SKM-1 (cell line): ENCODE measurements around the gene FBXL7.

Experiments used
- DNase-seq: peaks from one replicate; lab custom pipeline; 2025; ENCODE audit not compliant: unreplicated experiment; lab: John Stamatoyannopoulos, UW

FBXL7 gene

DNA sequence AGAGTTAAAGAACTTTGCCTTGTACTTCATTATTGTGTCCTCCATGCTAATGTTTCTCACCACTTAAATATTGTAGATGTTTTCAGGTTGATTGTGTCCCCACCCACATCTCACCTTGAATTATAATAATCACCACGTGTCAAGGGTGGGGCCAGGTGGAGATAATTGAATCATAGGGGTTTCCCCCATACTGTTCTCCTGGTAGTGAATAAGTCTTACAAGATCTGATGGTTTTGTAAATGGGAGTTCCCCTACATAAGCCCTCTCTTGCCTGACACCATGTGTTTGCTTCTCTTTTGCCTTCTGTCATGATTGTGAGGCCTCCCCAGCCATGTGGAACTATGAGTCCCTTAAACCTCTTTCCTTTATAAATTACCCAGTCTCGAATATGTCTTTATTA lies 248.3 kb downstream of the FBXL7 start:
- no peak for DNase-seq

- DNase-seq: no peak
Measured at GRCh38 chr5:15752663-15753285, 252.8 kb downstream of the FBXL7 start.

DNA sequence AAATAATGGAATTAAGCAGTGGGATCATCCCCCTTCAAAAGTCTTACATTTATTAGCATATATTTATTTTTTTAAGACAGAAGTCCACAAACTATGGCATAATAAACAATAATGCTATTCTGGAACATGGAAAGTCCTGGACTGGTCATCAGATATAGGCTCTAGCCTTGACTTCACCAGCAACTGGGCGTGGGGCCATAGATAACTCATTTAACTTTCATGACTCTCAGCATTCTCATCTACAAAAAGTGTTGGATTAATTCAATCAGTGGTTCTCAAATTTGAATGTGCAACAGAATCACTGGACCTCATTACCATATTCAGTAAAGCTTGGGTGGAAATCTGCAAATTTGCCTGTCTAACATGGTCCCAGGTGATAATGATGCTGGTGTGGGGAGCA lies 253.8 kb downstream of the FBXL7 start:
- DNase-seq: no peak

DNA sequence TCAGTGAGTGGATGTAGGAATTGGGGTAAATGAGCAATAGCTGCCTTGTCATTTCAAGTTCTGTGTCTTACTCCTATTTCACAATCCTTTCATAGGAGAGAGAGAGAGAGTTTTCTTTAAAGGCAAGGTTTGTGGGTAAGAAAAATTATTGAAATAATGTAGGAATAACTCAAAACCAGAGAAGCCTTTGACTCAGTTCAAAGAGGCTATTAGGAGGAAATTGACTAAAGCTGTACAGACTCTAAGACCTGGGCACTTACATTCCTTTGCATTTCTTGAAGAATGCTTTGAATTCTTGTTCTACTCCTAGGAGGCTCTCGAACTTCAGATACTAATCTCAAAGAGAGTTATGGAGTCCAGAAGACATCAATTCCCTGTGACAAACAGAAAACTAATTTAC lies 257.1 kb downstream of the FBXL7 start:
- DNase-seq: no peak

GRCh38 chr5:15757619-15758018 lies 257.6 kb downstream of the FBXL7 start:
- no peak for DNase-seq

DNA sequence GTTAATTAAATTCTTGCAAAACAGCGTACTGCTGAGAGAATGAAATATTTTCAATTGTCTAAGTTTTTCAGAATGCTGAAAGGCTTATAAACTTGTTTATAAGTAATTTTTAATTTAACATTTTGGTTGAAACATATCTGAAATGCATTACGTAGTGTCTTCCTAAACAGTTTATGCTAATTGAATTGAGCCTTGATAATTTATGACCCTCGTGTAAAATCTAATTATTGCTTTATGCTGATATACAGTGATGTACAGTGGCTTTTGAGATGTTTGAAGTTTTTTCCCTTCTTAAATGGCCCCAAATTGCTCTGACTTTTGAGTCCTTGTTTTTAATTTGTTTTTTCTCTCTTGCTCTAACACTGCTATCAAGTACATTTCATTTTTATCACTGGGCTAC lies 262.7 kb downstream of the FBXL7 start:
- no peak for DNase-seq

GRCh38 chr5:15763754-15764153 lies 263.8 kb downstream of the FBXL7 start:
- no peak for DNase-seq

GRCh38 chr5:15768936-15769335 lies 269.0 kb downstream of the FBXL7 start:
- DNase-seq: no peak

DNA sequence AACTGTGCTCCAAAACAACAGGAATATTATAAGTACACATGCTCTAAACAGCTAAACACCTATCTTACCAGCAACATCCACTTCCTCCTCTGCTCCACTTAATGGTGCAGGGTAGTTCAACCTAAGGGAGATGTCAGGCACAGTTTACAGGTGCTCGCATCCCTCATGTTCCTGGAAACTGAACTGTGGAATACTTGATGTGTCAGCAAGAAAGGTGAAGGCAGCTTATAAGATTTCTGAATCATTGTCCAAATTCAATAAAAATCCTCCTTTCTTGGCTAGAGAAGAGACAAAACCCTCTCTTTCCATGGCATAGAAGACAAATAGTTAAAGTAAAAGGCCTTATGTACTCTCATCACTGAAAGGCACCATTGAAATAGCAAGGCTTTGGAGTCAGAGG lies 272.2 kb downstream of the FBXL7 start:
- no peak for DNase-seq

DNA sequence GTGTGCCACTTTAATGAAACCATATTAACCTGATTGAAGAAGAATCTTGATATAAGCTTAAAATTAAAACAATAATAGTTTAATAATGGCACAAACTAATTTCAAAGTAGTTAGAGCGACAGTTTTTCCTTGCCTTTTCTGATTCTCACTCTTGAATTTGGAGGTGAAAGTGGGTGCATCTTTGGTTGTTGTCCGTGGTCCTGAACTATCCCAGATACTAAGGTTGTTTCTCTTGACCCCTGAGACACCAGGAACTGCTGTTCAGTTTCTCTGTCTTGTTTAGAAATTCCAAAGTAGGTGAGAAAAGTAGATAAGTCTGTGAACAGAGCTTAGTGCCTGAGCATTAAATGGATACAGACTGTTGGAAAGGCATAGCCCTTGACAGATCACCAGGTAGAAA lies 274.7 kb downstream of the FBXL7 start:
- no peak for DNase-seq

DNA sequence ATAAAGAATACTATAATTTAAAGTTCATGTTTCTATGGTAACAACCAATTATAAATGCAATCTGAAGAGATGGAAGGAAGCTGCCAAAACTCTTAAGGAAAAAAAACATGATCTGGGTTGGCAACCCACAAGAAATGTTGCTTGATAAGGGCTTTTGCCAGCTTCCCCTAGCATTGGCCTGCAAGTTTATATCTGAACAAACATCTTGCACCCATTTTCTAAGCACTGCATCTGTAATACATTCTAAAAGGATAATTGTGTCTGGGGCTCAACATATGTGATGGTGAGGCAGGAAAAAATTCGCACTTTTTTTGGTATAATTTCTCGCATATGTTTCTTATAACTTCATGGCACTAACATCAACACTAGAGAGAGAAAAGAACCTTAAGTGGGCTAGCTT lies 276.4 kb downstream of the FBXL7 start:
- DNase-seq: no peak

DNA sequence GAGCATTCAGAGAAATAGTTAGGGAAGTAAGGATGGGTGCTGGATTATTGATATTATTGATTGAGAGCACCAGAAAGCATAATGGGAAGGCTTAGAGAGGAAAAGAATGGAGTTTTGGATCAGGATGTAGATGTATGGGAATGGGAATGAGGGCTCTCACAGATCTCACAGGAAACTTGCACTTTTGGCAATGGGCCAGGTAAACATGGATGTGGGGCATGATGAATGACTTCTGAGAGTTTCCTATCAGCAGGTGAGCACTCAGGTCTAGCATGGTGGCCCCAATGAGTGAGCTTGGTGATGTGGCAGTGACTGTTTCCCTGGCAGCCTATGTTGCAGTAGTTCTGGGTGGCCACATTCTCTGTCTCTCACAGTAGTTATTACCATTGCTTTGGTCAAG lies 283.8 kb downstream of the FBXL7 start:
- DNase-seq: no peak

DNA sequence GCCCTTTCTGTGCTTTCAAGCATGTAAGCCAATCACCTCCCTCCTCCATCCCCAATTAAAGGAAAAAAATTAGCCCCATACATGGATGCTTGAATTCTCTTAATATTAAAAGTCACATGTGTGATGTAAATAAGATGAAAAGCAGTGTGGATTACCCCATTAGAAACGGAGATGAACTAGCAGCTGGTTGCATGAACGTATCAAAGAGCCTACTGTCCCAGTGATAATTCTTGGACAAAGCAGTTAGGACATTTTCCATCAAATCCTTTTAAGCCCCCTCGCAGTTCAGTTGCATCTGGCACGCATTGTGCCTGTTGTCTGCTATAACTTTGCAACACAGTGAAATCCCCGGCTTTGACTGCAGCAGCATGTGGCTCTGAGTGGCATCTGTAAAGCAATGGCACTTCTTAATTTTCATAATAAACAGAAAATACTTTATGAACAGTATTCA lies 285.6 kb downstream of the FBXL7 start:
- no peak for DNase-seq

GRCh38 chr5:15786326-15786725 lies 286.3 kb downstream of the FBXL7 start:
- no peak for DNase-seq

- DNase-seq: no peak
Measured at GRCh38 chr5:15786884-15787283, 286.9 kb downstream of the FBXL7 start.

GRCh38 chr5:15787681-15788080 lies 287.7 kb downstream of the FBXL7 start:
- no peak for DNase-seq

DNA sequence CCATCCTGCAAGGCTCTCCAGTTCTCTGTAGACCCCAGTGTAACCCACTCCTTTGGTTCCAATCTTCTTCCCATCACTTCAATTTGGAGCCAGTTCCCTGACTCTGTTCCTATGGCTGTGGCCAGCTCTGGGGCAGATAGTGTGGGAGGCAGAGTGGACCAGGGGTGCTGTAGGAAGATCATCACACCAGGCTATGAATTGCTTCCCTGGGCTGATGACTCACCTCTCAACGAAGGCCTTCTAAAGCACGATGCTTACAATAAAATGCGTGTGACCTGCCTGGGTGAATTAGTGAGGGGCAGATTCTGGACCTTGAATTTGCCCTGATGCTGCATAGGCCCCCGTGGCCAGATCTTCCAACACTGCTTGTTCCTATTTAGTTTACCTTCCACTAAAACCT lies 289.7 kb downstream of the FBXL7 start:
- DNase-seq: no peak

DNA sequence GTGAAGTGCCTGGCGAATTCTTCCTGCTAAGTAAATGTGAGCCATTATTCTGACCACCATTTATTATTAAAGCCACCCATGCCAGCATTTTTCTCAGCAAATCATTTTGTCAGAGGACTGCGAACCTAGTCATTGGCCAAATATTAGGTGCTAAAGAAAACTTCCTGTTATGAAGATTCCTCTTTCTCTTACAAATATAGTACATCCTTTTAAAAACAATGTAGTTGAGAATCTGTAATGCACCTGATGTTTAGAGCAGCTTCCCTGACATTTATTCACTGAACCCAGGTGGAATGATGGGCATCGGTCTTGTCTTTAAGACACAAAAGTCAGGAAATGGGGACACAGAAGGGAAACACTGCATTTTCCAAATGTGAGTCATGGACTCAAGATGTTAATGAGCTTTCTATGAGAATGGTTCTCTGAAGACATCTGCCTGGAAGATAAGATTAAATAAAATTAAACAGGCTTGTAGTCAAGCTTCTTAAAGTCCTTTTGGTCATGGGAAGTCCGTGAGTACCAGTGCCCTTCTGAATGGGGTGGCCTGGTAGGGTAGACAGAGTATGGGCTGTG lies 290.6 kb downstream of the FBXL7 start:
- no peak for DNase-seq

GRCh38 chr5:15791274-15791673 lies 291.3 kb downstream of the FBXL7 start:
- no peak for DNase-seq

GRCh38 chr5:15791859-15792258 lies 291.9 kb downstream of the FBXL7 start:
- DNase-seq: no peak

- no peak for DNase-seq
Measured at GRCh38 chr5:15794052-15794985, 294.3 kb downstream of the FBXL7 start.

GRCh38 chr5:15796096-15796495 lies 296.1 kb downstream of the FBXL7 start:
- no peak for DNase-seq
